HG02870 (cell line): Measurements from ENCODE around the gene MEIOB.

Experiments used
- ATAC-seq: cut with Tn5 transposase; IDR thresholded peaks from one replicate; pipeline ENCODE4 v1.9.1; 2021; ENCODE audit warnings: mild to moderate bottlenecking, moderate library complexity; ENCODE audit not compliant: unreplicated experiment

The MEIOB gene

GRCh38 chr16:1832838-1833454 is 39.0 kb downstream of the MEIOB start:
- no peak for ATAC-seq

- ATAC-seq = no peak
These were observed 40.5 kb downstream of the MEIOB start for GRCh38 chr16:1831186-1832075.

GRCh38 chr16:1830213-1830612 is 41.8 kb downstream of the MEIOB start:
- ATAC-seq = no peak

- no peak for ATAC-seq
These were observed 43.1 kb downstream of the MEIOB start for GRCh38 chr16:1828645-1829410.

- peak; percentile 84 for ATAC-seq
These were observed 45.0 kb downstream of the MEIOB start, which contains the start of the genes FAHD1 and HAGH for GRCh38 chr16:1826691-1827573. Gene FAHD1 (plus strand): TSS chr16:1827206. CDS start chr16:1827239, 33 bp downstream. Gene HAGH (minus strand): TSS chr16:1826825. CDS start chr16:1826787, 38 bp downstream.

GRCh38 chr16:1825864-1826690 is 45.9 kb downstream of the MEIOB start:
- peak; percentile 45 for ATAC-seq

- ATAC-seq = no peak
These were observed 46.5 kb downstream of the MEIOB start for GRCh38 chr16:1825381-1825863.

- ATAC-seq = no peak
These were observed 48.1 kb downstream of the MEIOB start for GRCh38 chr16:1823821-1824220.

GRCh38 chr16:1822801-1823200 is 49.2 kb downstream of the MEIOB start:
- no peak for ATAC-seq

- no peak for ATAC-seq
These were observed 49.9 kb downstream of the MEIOB start for GRCh38 chr16:1821861-1822611.

- ATAC-seq = no peak
These were observed 51.0 kb downstream of the MEIOB start for GRCh38 chr16:1820946-1821290.

GRCh38 chr16:1820096-1820945 is 51.6 kb downstream of the MEIOB start:
- ATAC-seq = no peak

- no peak for ATAC-seq
These were observed 52.4 kb downstream of the MEIOB start for GRCh38 chr16:1819611-1820010.

GRCh38 chr16:1818873-1819525 is 53.0 kb downstream of the MEIOB start:
- ATAC-seq = no peak

GRCh38 chr16:1818204-1818872 is 53.6 kb downstream of the MEIOB start:
- no peak for ATAC-seq

GRCh38 chr16:1817716-1818115 is 54.2 kb downstream of the MEIOB start:
- no peak for ATAC-seq

- ATAC-seq = no peak
These were observed 54.7 kb downstream of the MEIOB start for GRCh38 chr16:1817276-1817589.
